Endothelial cell of umbilical vein (primary cell): Measurements from ENCODE around the gene ULK1. TPM values are rescaled to one million over a fixed set of nuclear protein-coding genes. Genes with fewer than 3 reads are reported as not detected.

Experiments
- BruUV-seq: library from RNA; stranded (reverse); fragments of 400-500 nt; replicated peaks from 2 replicates; lab custom pipeline; 2021; lab: Mats Ljungman, UMichigan
- CTCF ChIA-PET: fragments of 300-600, 350-600 bp; sonication (Branson Sonifier 250); formaldehyde crosslinking; loops from one replicate; lab custom pipeline; 2021; ENCODE audit warnings: antibody characterized with exemption, inconsistent platforms; lab: Charles Lee
- POLR2A ChIA-PET: fragments of 300-600, 350-600 bp; sonication (Branson Sonifier 250); formaldehyde crosslinking; loops from one replicate; lab custom pipeline; 2021; ENCODE audit warnings: antibody characterized with exemption, inconsistent platforms; lab: Charles Lee
- DNase-seq: peaks from one replicate; pipeline ENCODE4 v3.0.0-alpha.2; 2011; ENCODE audit warnings: low read depth, low spot score
- FAIRE-seq: peaks from 2 replicates; lab custom pipeline; 2011; peaks lifted over from hg19 to GRCh38; lab: Jason Lieb, UNC
- H2AFZ ChIP-seq: 2 replicates; pipeline ENCODE4 v1.6.0; 2012; ENCODE audit warnings: low read depth, low read length, control low read depth, inconsistent platforms
- H3K27ac ChIP-seq: 2 replicates; pipeline ENCODE4 v1.5.1; 2011; ENCODE audit warnings: low read depth, mild to moderate bottlenecking, control low read depth, low read length, moderate library complexity; ENCODE audit not compliant: insufficient read depth
- H3K27me3 ChIP-seq, 2 experiments: 2 replicates each; pipeline versions ENCODE4 v1.6.0 to v1.6.1; 2011; ENCODE audit warnings: low read length in 2 of 2, mixed read lengths in 1 of 2; ENCODE audit not compliant: control insufficient read depth in 2 of 2, insufficient read depth in 2 of 2
- H3K36me3 ChIP-seq, 2 experiments: 2 replicates in 1 of 2; 3 replicates in 1 of 2; pipeline ENCODE4 v1.5.1; 2011; ENCODE audit warnings: low read length in 2 of 2, mild to moderate bottlenecking in 1 of 2, moderate library complexity in 1 of 2; ENCODE audit not compliant: control insufficient read depth in 2 of 2, insufficient read depth in 2 of 2; ENCODE audit errors: extremely low read depth in 1 of 2
- H3K4me1 ChIP-seq: 3 replicates; pipeline ENCODE4 v1.5.1; 2011; ENCODE audit warnings: mild to moderate bottlenecking, low read length; ENCODE audit not compliant: control insufficient read depth, insufficient read depth; ENCODE audit errors: extremely low read depth
- H3K4me2 ChIP-seq: 2 replicates; pipeline ENCODE4 v1.6.1; 2011; ENCODE audit warnings: low read length, control low read depth, mixed read lengths; ENCODE audit not compliant: insufficient read depth
- H3K4me3 ChIP-seq, 3 experiments: fragments of 200-600 bp in 1 of 3; sonication (generic), shearing (Covaris generic) in 1 of 3; replicated peaks in 1 of 3; 2 replicates each; pipeline ENCODE4 v1.5.1; 2011 to 2016; ENCODE audit warnings: control low read depth in 3 of 3, low read length in 3 of 3, mild to moderate bottlenecking in 2 of 3, inconsistent platforms in 1 of 3, low read depth in 1 of 3, moderate library complexity in 1 of 3; ENCODE audit not compliant: insufficient read depth in 1 of 3
- H3K79me2 ChIP-seq: 2 replicates; pipeline ENCODE4 v1.6.0; 2012; ENCODE audit warnings: low read length, inconsistent platforms; ENCODE audit not compliant: control insufficient read depth, insufficient read depth
- H3K9ac ChIP-seq: replicated peaks from 2 replicates; pipeline ENCODE3; 2011; ENCODE audit warnings: low read length, control low read depth; ENCODE audit not compliant: insufficient read depth; ENCODE audit errors: extremely low read depth
- H3K9me1 ChIP-seq: replicated peaks from 3 replicates; pipeline ENCODE4 v1.6.0; 2011; ENCODE audit warnings: mild to moderate bottlenecking, low read length; ENCODE audit not compliant: control insufficient read depth, insufficient read depth; ENCODE audit errors: extremely low read depth
- H3K9me3 ChIP-seq: replicated peaks from 2 replicates; pipeline ENCODE4 v1.5.1; 2012; ENCODE audit warnings: low read length, inconsistent platforms; ENCODE audit not compliant: control insufficient read depth, insufficient read depth
- H4K20me1 ChIP-seq: replicated peaks from 2 replicates; pipeline ENCODE3; 2011; ENCODE audit warnings: mild to moderate bottlenecking, low read length; ENCODE audit not compliant: control insufficient read depth, insufficient read depth; ENCODE audit errors: extremely low read depth
- EZH2 ChIP-seq: IDR thresholded peaks from 2 replicates; pipeline ENCODE4 v1.6.1; 2012; ENCODE audit warnings: borderline replicate concordance, low read depth, mild to moderate bottlenecking, moderate library complexity, low read length, inconsistent platforms; ENCODE audit not compliant: severe bottlenecking
- FOS ChIP-seq: IDR thresholded peaks from 2 replicates; pipeline ENCODE4 v1.6.1; 2011; ENCODE audit warnings: mild to moderate bottlenecking, low read length, moderate library complexity, borderline replicate concordance; ENCODE audit not compliant: insufficient read depth
- GATA2 ChIP-seq: IDR thresholded peaks from 2 replicates; pipeline ENCODE4 v1.7.0; 2011; ENCODE audit warnings: low read depth, mild to moderate bottlenecking, moderate library complexity, mixed read lengths, low read length; ENCODE audit not compliant: insufficient read length, insufficient read depth
- JUN ChIP-seq: IDR thresholded peaks from 2 replicates; pipeline ENCODE4 v1.6.1; 2011; ENCODE audit warnings: borderline replicate concordance, low read depth; ENCODE audit not compliant: insufficient read length, insufficient read depth
- MYC ChIP-seq: IDR thresholded peaks from one replicate; pipeline ENCODE4 v1.6.1; 2011; ENCODE audit warnings: mild to moderate bottlenecking, low read depth, low read length
- POLR2A ChIP-seq: IDR thresholded peaks from 2 replicates; pipeline ENCODE4 v1.6.1; 2012; ENCODE audit warnings: low read depth, mild to moderate bottlenecking, control low read depth, low read length
- POLR2AphosphoS5 ChIP-seq: IDR thresholded peaks from 2 replicates; pipeline ENCODE4 v1.6.1; 2012; ENCODE audit warnings: low read depth, mild to moderate bottlenecking, control low read depth, low read length, moderate library complexity; ENCODE audit not compliant: insufficient read depth
- dilution Hi-C: fragments of 300-500 bp; cut with MboI; formaldehyde crosslinking; loops from one replicate; pipeline ENCODE4 v1.15.0; 2019; ENCODE audit warnings: low sequenced_read_pairs; ENCODE audit not compliant: extremely low pct_ligation_motif_present
- intact Hi-C: fragments of 100-400 bp; cut with micrococcal nuclease; formaldehyde crosslinking; loops from one replicate; pipeline ENCODE4 v1.10.0; 2022
- polyA plus RNA-seq, 4 experiments: library from polyadenylated mRNA; depleted of rRNA in 3 of 4; stranded (reverse) in 3 of 4; unstranded in 1 of 4; fragments of >200 nt; gene quantifications; 2 replicates each; pipeline versions ENCODE4 v1.2.1 to v1.2.3, GENCODE V29; 2011 to 2012; ENCODE audit warnings: missing spikeins in 1 of 4
- total RNA-seq: library from RNA; stranded (reverse); gene quantifications from 2 replicates; pipeline ENCODE4 v1.2.3, GENCODE V29; 2021
- TF ChIP-seq, protein P1 (sequence below): IDR thresholded peaks from 2 replicates; pipeline ENCODE4 v1.6.1; 2011; ENCODE audit not compliant: insufficient read depth, insufficient read length
- TF ChIP-seq, protein P2 (sequence below), 2 donors: IDR thresholded peaks; 1 replicate in 1 of 2; 2 replicates in 1 of 2; pipeline ENCODE4 v1.5.1; 2011; ENCODE audit warnings: low read length in 2 of 2, mild to moderate bottlenecking in 2 of 2, moderate library complexity in 2 of 2, control low read depth in 1 of 2, inconsistent platforms in 1 of 2, low read depth in 1 of 2; ENCODE audit not compliant: insufficient read depth in 1 of 2; ENCODE audit errors: extremely low read depth in 1 of 2

Gene ULK1
- total and polyA plus RNA-seq, 2 donors (not counting 3 experiments of a cell fraction or from before 2014, with no cell fraction given), result 14.4 to 38.2 TPM

GRCh38 chr12:131910302-131911027 is 16.0 kb downstream of the ULK1 start:
- Histone ChIP-seq H3K4me1 (peaks cover 12% of the 10 kb centered on the region), H3K36me3 (peaks cover 13 to 38% of the 10 kb centered on the region in 2 experiments), H3K4me3 (no peak overlapping the region), H3K27me3 (no peaks in the 10 kb centered on the region), H3K4me2 (no peak overlapping the region), H3K79me2 (no peaks in the 10 kb centered on the region), H3K9me1 (no peaks in the 10 kb centered on the region), H3K27ac (no peak overlapping the region), H3K9ac (no peak overlapping the region), H4K20me1 (no peaks in the 10 kb centered on the region), H2AFZ (no peak overlapping the region), H3K9me3 (no peaks in the 10 kb centered on the region)
- TF ChIP-seq GATA2, result no peak
- TF ChIP-seq JUN, result no peak
- TF ChIP-seq, protein P1, sequence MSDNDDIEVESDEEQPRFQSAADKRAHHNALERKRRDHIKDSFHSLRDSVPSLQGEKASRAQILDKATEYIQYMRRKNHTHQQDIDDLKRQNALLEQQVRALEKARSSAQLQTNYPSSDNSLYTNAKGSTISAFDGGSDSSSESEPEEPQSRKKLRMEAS, result no peak
- TF ChIP-seq FOS, result no peak
- no peak for TF ChIP-seq POLR2AphosphoS5
- no peak for TF ChIP-seq EZH2
- TF ChIP-seq, protein P2, sequence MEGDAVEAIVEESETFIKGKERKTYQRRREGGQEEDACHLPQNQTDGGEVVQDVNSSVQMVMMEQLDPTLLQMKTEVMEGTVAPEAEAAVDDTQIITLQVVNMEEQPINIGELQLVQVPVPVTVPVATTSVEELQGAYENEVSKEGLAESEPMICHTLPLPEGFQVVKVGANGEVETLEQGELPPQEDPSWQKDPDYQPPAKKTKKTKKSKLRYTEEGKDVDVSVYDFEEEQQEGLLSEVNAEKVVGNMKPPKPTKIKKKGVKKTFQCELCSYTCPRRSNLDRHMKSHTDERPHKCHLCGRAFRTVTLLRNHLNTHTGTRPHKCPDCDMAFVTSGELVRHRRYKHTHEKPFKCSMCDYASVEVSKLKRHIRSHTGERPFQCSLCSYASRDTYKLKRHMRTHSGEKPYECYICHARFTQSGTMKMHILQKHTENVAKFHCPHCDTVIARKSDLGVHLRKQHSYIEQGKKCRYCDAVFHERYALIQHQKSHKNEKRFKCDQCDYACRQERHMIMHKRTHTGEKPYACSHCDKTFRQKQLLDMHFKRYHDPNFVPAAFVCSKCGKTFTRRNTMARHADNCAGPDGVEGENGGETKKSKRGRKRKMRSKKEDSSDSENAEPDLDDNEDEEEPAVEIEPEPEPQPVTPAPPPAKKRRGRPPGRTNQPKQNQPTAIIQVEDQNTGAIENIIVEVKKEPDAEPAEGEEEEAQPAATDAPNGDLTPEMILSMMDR (IDR thresholded peaks at IDR 0.05; ENCODE audit: extremely low read depth in 1 of 2, insufficient read depth in 1 of 2, low read depth in 1 of 2, low read length in 2 of 2), result no peak
- TF ChIP-seq POLR2A, result no peak
- TF ChIP-seq MYC, result no peak
- dilution Hi-C loops, result no loop called here
- DNase-seq (no peak), FAIRE-seq (no peak)
- BruUV-seq, result no TSS peak
- ChIA-PET CTCF (no interaction called here), POLR2A (no interaction called here)
- intact Hi-C loops, result no loop called here
